Measurements from ENCODE around the gene SYNE2. TPM values are rescaled to one million over a fixed set of nuclear protein-coding genes. Genes with fewer than 3 reads are reported as not detected.

The SYNE2 gene
- total and polyA plus RNA-seq, 10 of the 15 experiments (the other 5 are each of a cell fraction or from before 2014, with no cell fraction given): 2.1 to 52.7 (median 38.1) TPM

DNA sequence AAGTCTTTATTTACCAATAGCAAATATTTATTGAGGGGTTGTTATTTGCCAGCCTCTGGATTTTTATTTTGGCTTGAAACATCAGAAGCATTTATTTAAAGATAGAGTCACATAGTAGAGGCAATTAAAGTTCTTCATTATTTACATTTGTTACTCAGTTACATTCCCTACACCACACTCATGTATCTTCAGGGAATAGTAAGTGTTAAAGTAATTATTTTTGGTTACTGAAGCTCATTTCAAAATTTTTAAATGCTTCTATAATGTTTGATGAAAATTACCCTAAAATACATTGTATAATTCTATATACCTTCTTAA is 235.8 kb downstream of the SYNE2 start:
- Histone ChIP-seq H3K4me2 (ENCODE audit: control insufficient read depth, insufficient read depth) (no peak overlapping the region), H3K79me2 (ENCODE audit: control insufficient read depth, insufficient read depth, low read length) (no peaks in the 10 kb centered on the region), H4K20me1 (ENCODE audit: control insufficient read depth, insufficient read depth) (no peaks in the 10 kb centered on the region), H3K27me3 (replicated peaks in 1 of 2; ENCODE audit: control insufficient read depth in 2 of 2, insufficient read depth in 2 of 2, low read length in 1 of 2) (no peaks in the 10 kb centered on the region), H3K9ac (ENCODE audit: control insufficient read depth, insufficient read depth, low read length) (no peak overlapping the region), H3K36me3 (ENCODE audit: control insufficient read depth in 2 of 2, insufficient read depth in 2 of 2, low read length in 1 of 2) (peaks cover 2 to 12% of the 10 kb centered on the region in 2 experiments; a peak in 3 of 4 replicates), H2AFZ (ENCODE audit: control insufficient read depth, low read depth, low read length) (no peak overlapping the region), H3K9me3 (replicated peaks; ENCODE audit: control insufficient read depth, insufficient read depth, low read length) (no peaks in the 10 kb centered on the region), H3K4me1 (ENCODE audit: control insufficient read depth, insufficient read depth, low read length) (no peaks in the 10 kb centered on the region), H3K4me3 (no peak overlapping the region), H3K27ac (ENCODE audit: control insufficient read depth, insufficient read depth) (no peak overlapping the region)
- TF ChIP-seq TAF1 (IDR thresholded peaks at IDR 0.05; ENCODE audit: borderline replicate concordance, low read depth, low read length) (no peak), SMAD1 (IDR thresholded peaks at IDR 0.05; ENCODE audit: low read depth, partially characterized antibody) (no peak)
- in situ Hi-C loops (cut with MboI) (no loop called here), intact Hi-C loops (cut with micrococcal nuclease; ENCODE audit: unreplicated experiment) (no loop called here)
- no peak for DNase-seq (ENCODE audit: low read depth, low spot score)
- SMC1A ChIA-PET (ENCODE audit: uncharacterized antibody, unreplicated experiment): interaction anchor here (1.3 kb wide), 1 partner anchor 11 kb away, joined by 3 read pairs; no protein-coding TSS in a partner anchor
- no peak for FAIRE-seq
- ATAC-seq: no peak
- POLR2A ChIA-PET: interaction anchor here (0.7 kb wide), 1 partner anchor 143 kb away, joined by 6 read pairs; no protein-coding TSS in a partner anchor
- no TSS peak for BruUV-seq (replicated peaks)
- CTCF ChIA-PET: interaction anchor here (0.9 to 1.7 kb wide), 2 partner anchors 9 to 216 kb away, joined by 3 to 4 read pairs; no protein-coding TSS in a partner anchor
- RAD21 ChIA-PET (ENCODE audit: unreplicated experiment): interaction anchor here (0.7 kb wide), 1 partner anchor 26 kb away, joined by 5 read pairs; no protein-coding TSS in a partner anchor

GRCh38 chr14:64089920-64090319 is 237.1 kb downstream of the SYNE2 start:
- Histone ChIP-seq H3K9ac (ENCODE audit: control insufficient read depth, insufficient read depth, low read length) (no peak overlapping the region), H3K27ac (ENCODE audit: control insufficient read depth, insufficient read depth) (no peak overlapping the region), H3K4me2 (ENCODE audit: control insufficient read depth, insufficient read depth) (no peak overlapping the region), H3K9me3 (replicated peaks; ENCODE audit: control insufficient read depth, insufficient read depth, low read length) (no peaks in the 10 kb centered on the region), H3K36me3 (ENCODE audit: control insufficient read depth in 2 of 2, insufficient read depth in 2 of 2, low read length in 1 of 2) (peaks cover 0 to 8% of the 10 kb centered on the region in 2 experiments; a peak in 3 of 4 replicates), H3K79me2 (ENCODE audit: control insufficient read depth, insufficient read depth, low read length) (no peaks in the 10 kb centered on the region), H4K20me1 (ENCODE audit: control insufficient read depth, insufficient read depth) (no peaks in the 10 kb centered on the region), H3K4me3 (no peak overlapping the region), H3K27me3 (replicated peaks in 1 of 2; ENCODE audit: control insufficient read depth in 2 of 2, insufficient read depth in 2 of 2, low read length in 1 of 2) (no peaks in the 10 kb centered on the region), H3K4me1 (ENCODE audit: control insufficient read depth, insufficient read depth, low read length) (no peaks in the 10 kb centered on the region), H2AFZ (ENCODE audit: control insufficient read depth, low read depth, low read length) (no peak overlapping the region)
- in situ Hi-C loops (cut with MboI): no loop called here
- no TSS peak for BruUV-seq (replicated peaks)
- DNase-seq (ENCODE audit: low read depth, low spot score): no peak
- ATAC-seq: no peak
- POLR2A ChIA-PET: interaction anchor here (0.6 kb wide), 1 partner anchor 14 kb away, joined by 5 read pairs; no protein-coding TSS in a partner anchor
- no peak for FAIRE-seq
- RAD21 ChIA-PET (ENCODE audit: unreplicated experiment): no interaction called here
- intact Hi-C loops (cut with micrococcal nuclease; ENCODE audit: unreplicated experiment): no loop called here
- 97% methylated on average over 2 of the region's 2 CpGs for WGBS (ENCODE audit: insufficient coverage, insufficient replicate concordance, low lambda C conversion rate, missing lambda C conversion rate)
- SMC1A ChIA-PET (ENCODE audit: uncharacterized antibody, unreplicated experiment): interaction anchor here (1.2 kb wide), 1 partner anchor 11 kb away, joined by 3 read pairs; no protein-coding TSS in a partner anchor
- CTCF ChIA-PET: no interaction called here
- TF ChIP-seq ZBED1 (IDR thresholded peaks at IDR 0.05; ENCODE audit: borderline replicate concordance) (no peak), TCF7 (IDR thresholded peaks at IDR 0.05; ENCODE audit: borderline replicate concordance) (no peak), BHLHE40 (IDR thresholded peaks at IDR 0.05; ENCODE audit: borderline replicate concordance in 1 of 2, low read depth in 2 of 2, low read length in 1 of 2) (no peak), PML (IDR thresholded peaks at IDR 0.05; ENCODE audit: low read length) (no peak), SMARCA5 (IDR thresholded peaks at IDR 0.05) (no peak), KAT2A (conservative IDR thresholded peaks at IDR 0.05; ENCODE audit: control insufficient read depth, low read depth, low read length) (no peak), ZNF274 (IDR thresholded peaks at IDR 0.05; ENCODE audit: insufficient read depth, insufficient read length) (no peak), RFX5 (IDR thresholded peaks at IDR 0.05; ENCODE audit: low read depth, low read length) (no peak), RELA (IDR thresholded peaks at IDR 0.05; ENCODE audit: borderline replicate concordance, partially characterized antibody) (no peak)
- TF ChIP-seq, protein P1, sequence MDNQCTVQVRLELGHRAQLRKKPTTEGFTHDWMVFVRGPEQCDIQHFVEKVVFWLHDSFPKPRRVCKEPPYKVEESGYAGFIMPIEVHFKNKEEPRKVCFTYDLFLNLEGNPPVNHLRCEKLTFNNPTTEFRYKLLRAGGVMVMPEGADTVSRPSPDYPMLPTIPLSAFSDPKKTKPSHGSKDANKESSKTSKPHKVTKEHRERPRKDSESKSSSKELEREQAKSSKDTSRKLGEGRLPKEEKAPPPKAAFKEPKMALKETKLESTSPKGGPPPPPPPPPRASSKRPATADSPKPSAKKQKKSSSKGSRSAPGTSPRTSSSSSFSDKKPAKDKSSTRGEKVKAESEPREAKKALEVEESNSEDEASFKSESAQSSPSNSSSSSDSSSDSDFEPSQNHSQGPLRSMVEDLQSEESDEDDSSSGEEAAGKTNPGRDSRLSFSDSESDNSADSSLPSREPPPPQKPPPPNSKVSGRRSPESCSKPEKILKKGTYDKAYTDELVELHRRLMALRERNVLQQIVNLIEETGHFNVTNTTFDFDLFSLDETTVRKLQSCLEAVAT (IDR thresholded peaks at IDR 0.05): no peak
- TF ChIP-seq, protein P2, sequence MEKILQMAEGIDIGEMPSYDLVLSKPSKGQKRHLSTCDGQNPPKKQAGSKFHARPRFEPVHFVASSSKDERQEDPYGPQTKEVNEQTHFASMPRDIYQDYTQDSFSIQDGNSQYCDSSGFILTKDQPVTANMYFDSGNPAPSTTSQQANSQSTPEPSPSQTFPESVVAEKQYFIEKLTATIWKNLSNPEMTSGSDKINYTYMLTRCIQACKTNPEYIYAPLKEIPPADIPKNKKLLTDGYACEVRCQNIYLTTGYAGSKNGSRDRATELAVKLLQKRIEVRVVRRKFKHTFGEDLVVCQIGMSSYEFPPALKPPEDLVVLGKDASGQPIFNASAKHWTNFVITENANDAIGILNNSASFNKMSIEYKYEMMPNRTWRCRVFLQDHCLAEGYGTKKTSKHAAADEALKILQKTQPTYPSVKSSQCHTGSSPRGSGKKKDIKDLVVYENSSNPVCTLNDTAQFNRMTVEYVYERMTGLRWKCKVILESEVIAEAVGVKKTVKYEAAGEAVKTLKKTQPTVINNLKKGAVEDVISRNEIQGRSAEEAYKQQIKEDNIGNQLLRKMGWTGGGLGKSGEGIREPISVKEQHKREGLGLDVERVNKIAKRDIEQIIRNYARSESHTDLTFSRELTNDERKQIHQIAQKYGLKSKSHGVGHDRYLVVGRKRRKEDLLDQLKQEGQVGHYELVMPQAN (conservative IDR thresholded peaks at IDR 0.05): no peak
